ENCODE results near the gene TBKBP1. TPM values are rescaled to one million over a fixed set of nuclear protein-coding genes. Genes with fewer than 3 reads are reported as not detected.

TBKBP1 gene
- total and polyA plus RNA-seq, 2 of the 4 experiments (the other 2 are of a cell fraction): 3.4 to 8.5 TPM

- Histone ChIP-seq H4K91ac (ENCODE audit: insufficient read depth, low read depth, low read length) (no peak overlapping the region), H2BK120ac (ENCODE audit: low read depth, low read length) (no peak overlapping the region), H3K56ac (ENCODE audit: extremely low read depth, insufficient read depth, low read length) (no peak overlapping the region), H2BK20ac (ENCODE audit: low read depth, low read length) (no peak overlapping the region), H3K79me1 (ENCODE audit: low read depth in 1 of 2, low read length in 2 of 2) (peaks cover 17 to 41% of the 10 kb centered on the region in 2 experiments), H3K9me1 (ENCODE audit: insufficient read depth, low read length) (peaks cover 17% of the 10 kb centered on the region), H2AFZ (replicated peaks; ENCODE audit: low read length, poor library complexity) (no peak overlapping the region), H3K23ac (ENCODE audit: low read depth, low read length) (no peak overlapping the region), H3K4me1 (ENCODE audit: control insufficient read depth, insufficient read depth, low read length) (peaks cover 20% of the 10 kb centered on the region), H2AK9ac (replicated peaks; ENCODE audit: low read depth, low read length, poor library complexity) (no peak overlapping the region), H2BK5ac (ENCODE audit: low read depth, low read length, poor library complexity, severe bottlenecking) (no peak overlapping the region), H2BK15ac (ENCODE audit: low read depth, low read length) (no peak overlapping the region), H3K18ac (ENCODE audit: low read depth, low read length) (no peak overlapping the region), H4K20me1 (ENCODE audit: insufficient read depth, low read length) (peaks cover 48% of the 10 kb centered on the region), H3K36me3 (ENCODE audit: control insufficient read depth, insufficient read depth, low read length) (peaks cover 36% of the 10 kb centered on the region), H3K14ac (replicated peaks; ENCODE audit: low read depth, low read length) (no peak overlapping the region), H2AK5ac (ENCODE audit: low read depth, low read length) (no peak overlapping the region), H3K9ac (ENCODE audit: low read depth, low read length) (no peak overlapping the region), H3K9me3 (ENCODE audit: control insufficient read depth, insufficient read depth, low read length) (no peaks in the 10 kb centered on the region), H3K4me2 (ENCODE audit: low read depth, low read length) (no peak overlapping the region), H4K8ac (ENCODE audit: low read depth in 2 of 2, low read length in 2 of 2) (no peak overlapping the region), H3K4ac (ENCODE audit: low read depth, low read length) (no peak overlapping the region), H3K4me3 (ENCODE audit: insufficient read depth, low read depth, low read length) (no peak overlapping the region), H3K27me3 (ENCODE audit: control insufficient read depth, insufficient read depth, low read length) (no peaks in the 10 kb centered on the region), H3K27ac (ENCODE audit: insufficient read depth, low read length) (no peak overlapping the region), H4K5ac (ENCODE audit: low read depth, low read length) (no peak overlapping the region)
- TF ChIP-seq MAFK (IDR thresholded peaks at IDR 0.05; ENCODE audit: low read depth, low read length): no peak
- TF ChIP-seq CHD1 (IDR thresholded peaks at IDR 0.05; ENCODE audit: low read depth, low read length): no peak
- TF ChIP-seq FOS (IDR thresholded peaks at IDR 0.05; ENCODE audit: low read depth, low read length): no peak
- TF ChIP-seq SMC3 (IDR thresholded peaks at IDR 0.05; ENCODE audit: low read depth, low read length): no peak
- TF ChIP-seq MXI1 (IDR thresholded peaks at IDR 0.05; ENCODE audit: borderline replicate concordance, low read depth, low read length): no peak
- TF ChIP-seq RFX5 (IDR thresholded peaks at IDR 0.05; ENCODE audit: low read depth, low read length): no peak
- TF ChIP-seq MAZ (IDR thresholded peaks at IDR 0.05; ENCODE audit: borderline replicate concordance, low read depth, low read length): no peak
- TF ChIP-seq CTCF (conservative IDR thresholded peaks at IDR 0.05; ENCODE audit: low read depth, low read length): no peak
- TF ChIP-seq RAD21 (IDR thresholded peaks at IDR 0.05; ENCODE audit: low read length): no peak
- no peak for TF ChIP-seq USF2 (IDR thresholded peaks at IDR 0.05; ENCODE audit: low read depth, low read length)
- dilution Hi-C loops (cut with HindIII; ENCODE audit: low sequenced_read_pairs, unreplicated experiment) (no loop called here), intact Hi-C loops (cut with micrococcal nuclease) (no loop called here), in situ Hi-C loops (cut with MboI; ENCODE audit: low sequenced_read_pairs) (no loop called here)
- BruUV-seq (replicated peaks): no TSS peak
- CTCF ChIA-PET: interaction anchor here (0.6 kb wide), 2 partner anchors 16 to 183 kb away, joined by 4 to 7 read pairs; no protein-coding TSS in a partner anchor
- 100% methylated on average over 1 of the region's 4 CpGs; no CpG with 5 or more reads in 1 of the 2 experiments for WGBS, 2 experiments (ENCODE audit: extremely low coverage in 2 of 2, insufficient read length in 1 of 2)
- DNase-seq (no peak), ATAC-seq (ENCODE audit: low read depth) (no peak)
- POLR2A ChIA-PET (ENCODE audit: unreplicated experiment): no interaction called here
These were observed 9.9 kb upstream of the TBKBP1 start for GRCh38 chr17:47684025-47684424.

All from IMR-90 (cell line).